GM21423 (cell line): ENCODE data around the gene CRTAC1.

Experiments
- ATAC-seq: cut with Tn5 transposase; IDR thresholded peaks from one replicate; pipeline ENCODE4 v1.9.1; 2021; ENCODE audit warnings: mild to moderate bottlenecking, moderate library complexity; ENCODE audit not compliant: unreplicated experiment

The CRTAC1 gene

GRCh38 chr10:97876402-97876801, 154.0 kb downstream of the CRTAC1 start:
- ATAC-seq: no peak

GRCh38 chr10:97875391-97875790, 155.0 kb downstream of the CRTAC1 start:
- ATAC-seq: no peak

- ATAC-seq: no peak
Measured at GRCh38 chr10:97874332-97874731, 156.1 kb downstream of the CRTAC1 start.

GRCh38 chr10:97873569-97873968, 156.9 kb downstream of the CRTAC1 start:
- no peak for ATAC-seq

GRCh38 chr10:97870990-97871389, 159.4 kb downstream of the CRTAC1 start:
- ATAC-seq: no peak

- peak; percentile 96 for ATAC-seq
Measured at GRCh38 chr10:97869091-97870042, 161.1 kb downstream of the CRTAC1 start.

- no peak for ATAC-seq
Measured at GRCh38 chr10:97868134-97868685, 162.2 kb downstream of the CRTAC1 start.

GRCh38 chr10:97867220-97867800, 163.1 kb downstream of the CRTAC1 start:
- no peak for ATAC-seq

- ATAC-seq: no peak
Measured at GRCh38 chr10:97866524-97867219, 163.7 kb downstream of the CRTAC1 start.

- no peak for ATAC-seq
Measured at GRCh38 chr10:97865488-97865887, 164.9 kb downstream of the CRTAC1 start.

GRCh38 chr10:97863808-97864207, 166.6 kb downstream of the CRTAC1 start:
- ATAC-seq: no peak

- ATAC-seq: no peak
Measured at GRCh38 chr10:97861924-97862323, 168.5 kb downstream of the CRTAC1 start.

- no peak for ATAC-seq
Measured at GRCh38 chr10:97861097-97861750, 169.2 kb downstream of the CRTAC1 start.

GRCh38 chr10:97858001-97858439, 172.4 kb downstream of the CRTAC1 start:
- ATAC-seq: peak; percentile 56

- ATAC-seq: no peak
Measured at GRCh38 chr10:97854743-97855142, 175.7 kb downstream of the CRTAC1 start.

GRCh38 chr10:97852840-97853405, 177.5 kb downstream of the CRTAC1 start:
- no peak for ATAC-seq

- no peak for ATAC-seq
Measured at GRCh38 chr10:97852277-97852676, 178.1 kb downstream of the CRTAC1 start.

- ATAC-seq: no peak
Measured at GRCh38 chr10:97851341-97852001, 178.9 kb downstream of the CRTAC1 start.

GRCh38 chr10:97850446-97850845, 180.0 kb downstream of the CRTAC1 start:
- no peak for ATAC-seq
